GM21526 (cell line): ENCODE results near the gene NBPF1.
"Not testable (repeated sequence)": the region's sequence is repeated elsewhere in the genome, so short reads cannot be mapped to it uniquely, and the experiment has no call there.

ENCODE experiments used
- ATAC-seq: cut with Tn5 transposase; IDR thresholded peaks from one replicate; pipeline ENCODE4 v1.9.1; 2021; ENCODE audit warnings: moderate library complexity; ENCODE audit not compliant: unreplicated experiment, low FRiP score

NBPF1 gene

GRCh38 chr1:16519255-16519951, 94.0 kb downstream of the NBPF1 start:
- not testable (repeated sequence) for ATAC-seq

DNA sequence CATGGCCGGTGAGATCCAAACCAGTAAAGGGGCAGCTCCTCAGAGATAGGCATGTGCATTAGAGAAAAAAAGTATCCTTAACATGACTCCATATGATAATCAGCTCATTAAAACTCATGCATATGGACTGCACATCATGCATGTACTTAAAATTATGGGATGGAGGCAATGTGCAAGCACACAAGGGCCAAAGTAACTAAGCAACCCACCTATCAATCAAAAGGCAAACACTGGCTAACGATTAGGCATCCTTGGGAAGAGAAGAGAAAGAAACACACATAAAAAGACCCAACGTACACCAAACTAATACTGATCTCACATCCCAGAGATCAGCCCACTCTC, 94.5 kb downstream of the NBPF1 start:
- not testable (repeated sequence) for ATAC-seq

- ATAC-seq = not testable (repeated sequence)
These were observed 96.5 kb downstream of the NBPF1 start for GRCh38 chr1:16516694-16517410.

DNA sequence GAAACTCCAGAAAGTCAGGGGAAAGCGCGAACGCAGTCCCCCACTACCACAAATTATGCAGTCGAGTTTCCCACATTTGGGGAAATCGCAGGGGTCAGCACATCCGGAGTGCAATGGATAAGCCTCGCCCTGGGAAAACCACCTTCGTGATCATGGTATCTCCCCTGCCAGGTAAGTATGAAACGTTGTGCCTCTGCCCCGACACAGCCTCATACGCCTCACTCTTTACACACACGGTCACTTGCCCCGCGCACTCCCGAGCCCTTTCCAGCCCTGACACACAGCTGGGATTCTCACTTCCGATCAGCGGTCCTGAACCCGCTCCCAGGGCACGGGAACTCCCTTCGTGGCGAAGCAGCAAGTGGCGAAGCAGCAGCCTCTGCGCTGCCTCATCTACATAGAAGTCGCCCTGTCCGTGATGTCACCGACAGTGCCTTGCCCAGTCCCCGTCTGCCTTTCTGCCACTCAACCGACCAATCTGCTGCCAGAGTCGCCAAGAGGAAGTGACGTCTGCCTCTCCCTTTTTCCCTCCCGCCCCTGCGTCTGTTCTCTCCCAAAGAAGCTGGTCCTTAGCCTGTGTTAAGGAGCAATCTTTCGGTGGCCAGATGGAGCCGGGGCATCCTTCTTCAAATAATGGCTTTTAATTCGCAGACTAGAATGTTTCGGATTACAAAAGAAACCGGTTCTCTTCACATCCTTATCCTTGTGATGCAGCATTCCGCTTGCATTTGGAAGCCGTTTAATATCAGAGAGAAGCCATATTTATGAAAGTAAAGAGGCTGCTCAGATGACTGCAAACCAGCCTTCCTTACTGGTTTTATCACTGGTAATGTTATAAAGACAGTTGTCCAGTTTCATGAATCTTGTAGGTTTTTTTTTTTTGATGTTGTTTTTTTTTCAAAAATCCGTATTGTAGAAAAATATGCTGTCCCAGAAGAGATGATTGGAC, 99.0 kb downstream of the NBPF1 start, which contains the start of gene RNU1-1:
RNU1-1 (minus strand) TSS at position 179 of the 949 bp plus-strand sequence.
- not testable (repeated sequence) for ATAC-seq

- ATAC-seq = peak; percentile 97
These were observed 99.8 kb downstream of the NBPF1 start for GRCh38 chr1:16513412-16514106.

DNA sequence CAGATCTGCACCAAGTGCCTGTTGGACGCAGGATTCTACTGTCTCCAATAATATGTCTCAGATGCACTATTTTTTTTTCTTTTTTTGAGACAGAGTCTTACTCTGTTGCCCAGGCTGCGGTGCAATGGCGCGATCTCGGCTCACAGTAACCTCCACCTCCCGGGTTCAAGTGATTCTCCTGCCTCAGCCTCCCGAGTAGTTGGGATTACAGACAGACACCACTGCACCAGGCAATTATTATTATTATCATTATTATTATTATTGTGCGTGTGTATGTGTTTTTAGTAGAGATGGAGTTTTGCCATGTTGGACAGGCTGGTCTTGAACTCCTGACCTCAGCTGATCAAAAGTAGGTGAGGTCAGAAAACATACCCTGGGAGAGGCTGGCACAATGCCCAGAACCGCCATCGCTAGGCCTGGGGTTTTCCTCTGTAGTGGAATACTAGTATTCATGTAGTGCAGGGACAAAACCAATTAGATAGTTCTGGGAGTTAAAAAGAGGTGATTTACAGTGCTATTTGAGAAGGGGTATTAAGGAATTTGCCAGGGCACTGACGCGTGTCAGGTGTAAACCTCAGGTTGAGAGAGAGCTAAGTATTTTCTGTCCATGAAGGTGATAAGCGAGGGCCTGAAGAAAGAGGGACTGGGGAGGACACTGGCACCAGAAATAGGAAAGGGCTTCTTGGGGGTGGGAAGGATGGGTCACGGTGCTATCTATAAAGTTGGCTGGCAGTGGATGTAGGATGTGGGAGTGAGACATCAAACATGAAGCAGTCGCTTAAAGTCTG, 100.5 kb downstream of the NBPF1 start:
- not testable (repeated sequence) for ATAC-seq
